ENCODE data around the gene HOXD8. TPM values are rescaled to one million over a fixed set of nuclear protein-coding genes. Genes with fewer than 3 reads are reported as not detected.

Gene HOXD8
- total and polyA plus RNA-seq, 4 donors: 0.34 to 1.6 (median 1.0) TPM

DNA sequence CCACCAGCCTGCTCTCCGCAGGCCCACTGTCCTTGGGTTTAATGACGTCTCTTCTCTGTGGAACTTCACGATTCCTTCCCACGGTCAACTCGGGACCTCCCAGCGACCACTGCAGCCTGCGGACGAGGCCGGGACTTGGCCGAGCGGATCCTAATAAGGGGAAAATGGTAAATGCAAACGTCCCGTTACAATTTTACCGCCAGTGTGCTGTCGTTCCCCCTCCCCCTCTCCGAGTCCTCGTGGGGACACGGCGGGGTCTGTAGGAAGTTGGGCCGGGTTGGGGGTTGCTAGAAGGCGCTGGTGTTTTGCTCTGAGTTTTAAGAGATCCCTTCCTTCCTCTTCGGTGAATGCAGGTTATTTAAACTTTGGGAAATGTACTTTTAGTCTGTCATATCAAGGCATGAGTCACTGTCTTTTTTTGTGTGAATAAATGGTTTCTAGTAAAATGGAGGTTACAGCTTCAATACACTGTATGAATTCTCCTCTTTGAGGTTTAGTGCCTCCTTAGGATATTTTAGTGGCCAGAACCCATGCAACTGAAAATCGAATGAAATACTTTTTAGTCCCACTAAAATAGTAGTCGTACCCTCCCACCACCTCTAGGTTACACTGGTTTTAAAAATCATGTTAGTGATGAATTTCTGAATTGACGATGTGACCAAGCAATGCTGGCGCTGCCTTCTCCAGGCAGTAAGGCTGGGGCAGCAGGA, 20.2 kb upstream of the HOXD8 start:
- Histone ChIP-seq H3K9ac (ENCODE audit: insufficient read depth in 1 of 2, low read length in 2 of 2) (no peak overlapping the region), H3K4me1 (ENCODE audit: control insufficient read depth in 5 of 5, insufficient read depth in 5 of 5, low read length in 5 of 5) (peaks cover 0 to 18% (median 1%) of the 10 kb centered on the region in 5 donors), H3K4me3 (no peak overlapping the region), H3K27me3 (ENCODE audit: control insufficient read depth in 3 of 3, insufficient read depth in 3 of 3, low read length in 2 of 3) (peaks cover 49 to 92% (median 87%) of the 10 kb centered on the region in 3 donors), H3K9me3 (ENCODE audit: control insufficient read depth in 4 of 4, insufficient read depth in 3 of 4, low read length in 3 of 4) (peaks cover 0 to 24% (median 0%) of the 10 kb centered on the region in 4 donors), H3K36me3 (ENCODE audit: control insufficient read depth in 4 of 4, insufficient read depth in 4 of 4, low read length in 4 of 4) (no peaks in the 10 kb centered on the region), H3K27ac (ENCODE audit: low read depth in 1 of 2, low read length in 1 of 2) (no peak overlapping the region)
- TF ChIP-seq CTCF (IDR thresholded peaks at IDR 0.05; ENCODE audit: control extremely low read depth, extremely low read depth): no peak
- 7 to 12% methylated on average over 26 of the region's 26 CpGs for WGBS, 2 donors
- DNase-seq (no peak), ATAC-seq (ENCODE audit: insufficient read depth, low FRiP score) (no peak)

DNA sequence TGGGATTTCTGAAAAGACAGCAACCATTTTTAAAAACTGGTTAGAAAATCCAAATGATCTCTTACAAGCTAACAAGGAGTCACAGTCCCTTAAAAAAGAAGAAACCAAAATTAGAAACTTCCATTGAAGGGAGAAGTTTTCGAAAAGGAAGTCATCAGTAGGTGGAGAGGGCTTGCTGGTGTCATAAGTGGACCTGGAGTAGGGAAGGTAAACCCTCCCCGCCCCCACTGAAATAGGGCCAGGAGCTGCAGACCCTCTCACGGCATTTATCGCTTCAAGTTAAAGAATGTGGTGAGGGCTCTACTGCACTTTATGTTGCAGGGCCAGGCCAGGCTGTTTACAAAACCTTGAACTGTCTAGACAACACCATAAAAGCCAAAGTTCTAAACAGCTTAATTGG, 19.6 kb upstream of the HOXD8 start:
- H3K4me3 ChIP-seq: no peak overlapping the region
- DNase-seq: no peak
- H3K27me3 ChIP-seq (ENCODE audit: control insufficient read depth in 3 of 3, insufficient read depth in 3 of 3, low read length in 2 of 3): peaks cover 43 to 92% (median 88%) of the 10 kb centered on the region in 3 donors
- no peak overlapping the region for H3K9ac ChIP-seq (ENCODE audit: insufficient read depth in 1 of 2, low read length in 2 of 2)
- no peaks in the 10 kb centered on the region for H3K36me3 ChIP-seq (ENCODE audit: control insufficient read depth in 4 of 4, insufficient read depth in 4 of 4, low read length in 4 of 4)
- H3K27ac ChIP-seq (ENCODE audit: low read depth in 1 of 2, low read length in 1 of 2): no peak overlapping the region
- peaks cover 0 to 18% (median 0%) of the 10 kb centered on the region in 5 donors for H3K4me1 ChIP-seq (ENCODE audit: control insufficient read depth in 5 of 5, insufficient read depth in 5 of 5, low read length in 5 of 5)
- no peak for ATAC-seq (ENCODE audit: insufficient read depth, low FRiP score)
- WGBS, 2 donors: 12 to 19% methylated on average over 4 of the region's 4 CpGs
- no peak for TF ChIP-seq CTCF (IDR thresholded peaks at IDR 0.05; ENCODE audit: control extremely low read depth, extremely low read depth)
- peaks cover 0 to 23% (median 0%) of the 10 kb centered on the region in 4 donors for H3K9me3 ChIP-seq (ENCODE audit: control insufficient read depth in 4 of 4, insufficient read depth in 3 of 4, low read length in 3 of 4)

DNA sequence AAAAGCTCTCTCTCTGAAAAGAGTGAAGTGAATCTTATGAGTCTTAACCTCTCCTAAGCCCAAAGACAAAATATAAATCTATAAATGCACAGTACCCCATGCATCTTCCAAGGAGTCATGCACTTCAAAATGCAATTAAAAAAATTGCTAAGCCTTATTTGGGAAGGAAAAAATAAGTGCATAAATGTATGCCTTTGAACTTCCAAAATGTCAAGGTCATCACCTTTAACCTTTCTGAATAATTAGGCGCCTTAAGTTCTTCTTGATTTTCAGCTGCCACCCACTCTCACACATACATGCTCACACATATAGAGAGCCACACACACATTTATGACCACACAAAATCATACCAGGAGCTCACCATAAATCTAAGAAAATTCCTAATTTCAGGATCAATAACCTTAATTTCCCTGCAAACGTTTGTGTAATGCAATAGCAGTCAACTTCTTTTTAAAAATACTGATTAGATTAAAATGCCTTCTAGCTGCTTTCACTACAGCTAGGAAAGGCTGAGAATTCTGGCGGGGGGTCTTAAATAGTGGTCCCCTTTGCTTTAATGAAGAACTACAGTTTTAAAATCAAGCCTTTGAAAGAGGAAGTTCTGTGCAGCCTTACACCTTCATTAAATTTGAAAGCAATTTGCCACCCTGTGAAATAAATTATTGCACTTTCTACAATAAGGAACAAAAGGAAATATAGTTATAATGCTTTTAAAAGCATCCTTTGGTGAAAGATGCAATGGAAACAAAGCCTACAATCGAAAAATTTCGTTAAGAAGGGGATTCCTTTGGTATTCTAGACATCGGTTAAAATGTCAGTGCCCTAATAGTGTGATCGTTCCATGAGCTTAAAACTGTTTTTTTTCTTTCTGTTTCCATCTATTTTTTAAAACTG, 18.8 kb upstream of the HOXD8 start:
- Histone ChIP-seq H3K9ac (ENCODE audit: insufficient read depth in 1 of 2, low read length in 2 of 2) (no peak overlapping the region), H3K4me1 (ENCODE audit: control insufficient read depth in 5 of 5, insufficient read depth in 5 of 5, low read length in 5 of 5) (peaks cover 0 to 18% (median 0%) of the 10 kb centered on the region in 5 donors), H3K27me3 (ENCODE audit: control insufficient read depth in 3 of 3, insufficient read depth in 3 of 3, low read length in 2 of 3) (peaks cover 38 to 92% (median 88%) of the 10 kb centered on the region in 3 donors), H3K36me3 (ENCODE audit: control insufficient read depth in 4 of 4, insufficient read depth in 4 of 4, low read length in 4 of 4) (no peaks in the 10 kb centered on the region), H3K27ac (ENCODE audit: low read depth in 1 of 2, low read length in 1 of 2) (no peak overlapping the region), H3K4me3 (no peak overlapping the region), H3K9me3 (ENCODE audit: control insufficient read depth in 4 of 4, insufficient read depth in 3 of 4, low read length in 3 of 4) (peaks cover 0 to 21% (median 0%) of the 10 kb centered on the region in 4 donors)
- WGBS, 2 donors: 21% methylated on average over 7 of the region's 7 CpGs
- DNase-seq (no peak), ATAC-seq (ENCODE audit: insufficient read depth, low FRiP score) (no peak)
- TF ChIP-seq CTCF (IDR thresholded peaks at IDR 0.05; ENCODE audit: control extremely low read depth, extremely low read depth): no peak

Data from lung (tissue), 12 donors.